Chondrocyte (in vitro differentiated cells): Measurements from ENCODE around the gene CLMN. TPM values are rescaled to one million over a fixed set of nuclear protein-coding genes. Genes with fewer than 3 reads are reported as not detected.

ENCODE experiments used
- DNase-seq: peaks from one replicate; pipeline ENCODE4 v3.0.0; 2021; ENCODE audit warnings: mixed read lengths, low spot score
- H3K27ac Mint-ChIP-seq: one replicate; pipeline ENCODE4 v1.8.0; 2021; ENCODE audit warnings: mild to moderate bottlenecking, moderate library complexity, mixed read lengths; ENCODE audit not compliant: unreplicated experiment
- H3K27me3 Mint-ChIP-seq: 2 replicates; pipeline ENCODE4 v1.8.0; 2021; ENCODE audit warnings: low read depth, mixed read lengths
- H3K36me3 Mint-ChIP-seq: 2 replicates; pipeline ENCODE4 v1.8.0; 2021; ENCODE audit warnings: low read depth, mixed read lengths
- H3K4me1 Mint-ChIP-seq: 2 replicates; pipeline ENCODE4 v1.8.0; 2021; ENCODE audit warnings: low read depth, mild to moderate bottlenecking, mixed read lengths
- H3K4me3 Mint-ChIP-seq: one replicate; pipeline ENCODE4 v1.8.0; 2021; ENCODE audit warnings: mild to moderate bottlenecking, moderate library complexity, mixed read lengths; ENCODE audit not compliant: unreplicated experiment
- H3K9me3 Mint-ChIP-seq: 2 replicates; pipeline ENCODE4 v1.8.0; 2021; ENCODE audit warnings: low read depth, mixed read lengths
- CTCF ChIP-seq: fragments of 200-600 bp; sonication (generic); IDR thresholded peaks from 2 replicates; pipeline ENCODE4 v1.5.0; 2021; ENCODE audit warnings: antibody characterized with exemption, mild to moderate bottlenecking, moderate library complexity
- total RNA-seq: library from RNA; stranded (reverse); gene quantifications from 3 replicates; pipeline ENCODE4 v1.2.1, GENCODE V29; 2021

CLMN gene
- total RNA-seq, 1 donor from 2014 or later, result 7.3 TPM

GRCh38 chr14:95294834-95295599 lies 24.7 kb downstream of the CLMN start:
- no peak overlapping the region for H3K4me3 Mint-ChIP-seq
- TF ChIP-seq CTCF, result no peak
- no peak for DNase-seq
- peaks cover 22% of the 10 kb centered on the region for H3K4me1 Mint-ChIP-seq
- H3K27ac Mint-ChIP-seq, result no peak overlapping the region
- H3K9me3 Mint-ChIP-seq, result peaks cover 14% of the 10 kb centered on the region
- H3K27me3 Mint-ChIP-seq, result no peaks in the 10 kb centered on the region
- no peaks in the 10 kb centered on the region for H3K36me3 Mint-ChIP-seq

GRCh38 chr14:95294320-95294719 lies 25.4 kb downstream of the CLMN start:
- Mint-ChIP-seq H3K4me1 (peaks cover 22% of the 10 kb centered on the region), H3K36me3 (no peaks in the 10 kb centered on the region), H3K27me3 (no peaks in the 10 kb centered on the region), H3K4me3 (no peak overlapping the region), H3K27ac (no peak overlapping the region), H3K9me3 (peaks cover 14% of the 10 kb centered on the region)
- no peak for DNase-seq
- TF ChIP-seq CTCF, result no peak

GRCh38 chr14:95293449-95293848 lies 26.3 kb downstream of the CLMN start:
- peaks cover 14% of the 10 kb centered on the region for H3K9me3 Mint-ChIP-seq
- H3K27ac Mint-ChIP-seq, result no peak overlapping the region

GRCh38 chr14:95292660-95293425 lies 26.9 kb downstream of the CLMN start:
- no peak for TF ChIP-seq CTCF
- Mint-ChIP-seq H3K4me3 (no peak overlapping the region), H3K36me3 (no peaks in the 10 kb centered on the region), H3K27me3 (no peaks in the 10 kb centered on the region), H3K27ac (no peak overlapping the region), H3K9me3 (peaks cover 14% of the 10 kb centered on the region), H3K4me1 (peaks cover 22% of the 10 kb centered on the region)
- DNase-seq, result no peak

More at GRCh38 chr14:95293449-95293848, 26.3 kb downstream of the CLMN start:
- Mint-ChIP-seq H3K36me3 (no peaks in the 10 kb centered on the region), H3K4me1 (peaks cover 22% of the 10 kb centered on the region), H3K27me3 (no peaks in the 10 kb centered on the region), H3K4me3 (no peak overlapping the region)
- no peak for TF ChIP-seq CTCF
- DNase-seq, result no peak

- no peaks in the 10 kb centered on the region for H3K36me3 Mint-ChIP-seq
- no peak for DNase-seq
- peaks cover 22% of the 10 kb centered on the region for H3K4me1 Mint-ChIP-seq
- no peaks in the 10 kb centered on the region for H3K27me3 Mint-ChIP-seq
- no peak overlapping the region for H3K27ac Mint-ChIP-seq
- no peak overlapping the region for H3K4me3 Mint-ChIP-seq
- peaks cover 14% of the 10 kb centered on the region for H3K9me3 Mint-ChIP-seq
- no peak for TF ChIP-seq CTCF
These were observed 27.7 kb downstream of the CLMN start for GRCh38 chr14:95291859-95292542.
